ENCODE results near the gene CD276. TPM values are rescaled to one million over a fixed set of nuclear protein-coding genes. Genes with fewer than 3 reads are reported as not detected.

Gene CD276
- total RNA-seq, 4 donors from 2014 or later: 43.2 to 127 (median 61.2) TPM

Other genes with a start within 250 kb of the CD276 start
- not detected for gene REC114, start 241.2 kb upstream of the CD276 start, total RNA-seq
- gene NPTN, start 51.0 kb upstream of the CD276 start, total RNA-seq: 10 to 100 TPM; 66.9 to 97.5 (median 79.9) TPM
- gene INSYN1, start 69.0 kb downstream of the CD276 start, total RNA-seq: 1 to 10 TPM; 2.6 to 4.7 (median 3.7) TPM
- gene TBC1D21, start 189.2 kb downstream of the CD276 start, total RNA-seq: not detected
- gene LOXL1, start 242.1 kb downstream of the CD276 start, total RNA-seq: 1 to 10 TPM; 4.2 to 9.2 (median 6.3) TPM